SH-SY5Y (cell line): Measurements from ENCODE around the gene KEAP1.

Experiments
- GATA2 ChIP-seq: IDR thresholded peaks from 2 replicates; pipeline ENCODE4 v1.6.1; 2011; ENCODE audit warnings: mild to moderate bottlenecking, low read depth, low read length
- GATA3 ChIP-seq: IDR thresholded peaks from 2 replicates; pipeline ENCODE4 v1.6.1; 2011; ENCODE audit warnings: low read depth, mild to moderate bottlenecking, low read length, moderate library complexity

The KEAP1 gene

GRCh38 chr19:10450191-10450852 is 52.8 kb downstream of the KEAP1 start:
- no peak for TF ChIP-seq GATA2
- no peak for TF ChIP-seq GATA3

- no peak for TF ChIP-seq GATA3
- TF ChIP-seq GATA2: no peak
Observed at GRCh38 chr19:10449037-10449436, 54.1 kb downstream of the KEAP1 start.

- TF ChIP-seq GATA2 (no peak), GATA3 (no peak)
Observed at GRCh38 chr19:10442698-10443097, 60.5 kb downstream of the KEAP1 start.

- no peak for TF ChIP-seq GATA2
- TF ChIP-seq GATA3: no peak
Observed at GRCh38 chr19:10439588-10439987, 63.6 kb downstream of the KEAP1 start.
